Transverse colon (tissue), 4 donors: ENCODE measurements around the gene ITLN2. TPM values are rescaled to one million over a fixed set of nuclear protein-coding genes. Genes with fewer than 3 reads are reported as not detected.

Source experiments
- DNase-seq: peaks from one replicate; pipeline ENCODE4 v3.0.0-alpha.2; 2019
- H3K27ac ChIP-seq, 4 donors: fragments of 200-600 bp; sonication (generic); 2 replicates each; pipeline ENCODE4 v1.5.1; 2016 to 2018; ENCODE audit warnings: inconsistent platforms in 4 of 4
- H3K27me3 ChIP-seq: fragments of 200-600 bp; sonication (generic); 2 replicates; pipeline ENCODE4 v1.5.1; 2017; ENCODE audit warnings: inconsistent platforms
- H3K36me3 ChIP-seq, 4 donors: fragments of 200-600 bp; sonication (generic); 2 replicates each; pipeline ENCODE4 v1.5.1; 2017 to 2019; ENCODE audit warnings: inconsistent platforms in 4 of 4
- H3K4me1 ChIP-seq, 4 donors: fragments of 200-600 bp; sonication (generic); 2 replicates each; pipeline ENCODE4 v1.5.1; 2017 to 2020; ENCODE audit warnings: inconsistent platforms in 4 of 4
- H3K4me3 ChIP-seq, 4 donors: fragments of 200-600 bp; sonication (generic); 1 replicate in 1 of 4; 2 replicates in 3 of 4; pipeline versions ENCODE4 v1.5.1 to v1.6.1; 2017 to 2019; ENCODE audit warnings: inconsistent platforms in 4 of 4
- H3K9me3 ChIP-seq, 2 donors: fragments of 200-600 bp; sonication (generic); 2 replicates each; pipeline ENCODE4 v1.5.1; 2017 to 2019; ENCODE audit warnings: inconsistent platforms in 2 of 2
- EP300 ChIP-seq: sonication (generic); formaldehyde crosslinking; IDR thresholded peaks from one replicate; pipeline ENCODE4 v1.6.1; 2017; ENCODE audit warnings: antibody characterized with exemption, low read depth
- POLR2A ChIP-seq: fragments of 450-650 bp; IDR thresholded peaks from one replicate; pipeline ENCODE4 v1.6.1; 2016; ENCODE audit warnings: antibody characterized with exemption, mild to moderate bottlenecking, moderate library complexity
- POLR2AphosphoS5 ChIP-seq, 3 donors: sonication (generic); formaldehyde crosslinking; IDR thresholded peaks; one replicate each; pipeline ENCODE4 v1.6.1; 2016; ENCODE audit warnings: antibody characterized with exemption in 3 of 3
- WGBS, 2 donors: methylation state at CpG; one replicate each; pipeline ENCODE4 v1.1.5; 2018; ENCODE audit warnings: low coverage in 1 of 2; 5-methylcytosine and 5-hydroxymethylcytosine counted together
- in situ Hi-C, 4 donors: fragments of 200-750 bp; cut with MboI; loops; one replicate each; pipeline versions ENCODE4 v1.15.0 to v1.15.1; 2017; ENCODE audit warnings: low sequenced_read_pairs in 3 of 4, low pct_ligation_motif_present in 1 of 4, low pct_unique_long_range_greater_than_20kb in 1 of 4
- intact Hi-C: fragments of 100-400 bp; cut with DNase I; formaldehyde crosslinking; loops from one replicate; pipeline ENCODE4 v1.15.1; 2023; ENCODE audit warnings: low total_unique reads
- total RNA-seq, 4 donors: library from RNA; depleted of rRNA; stranded (reverse); fragments of >200 nt; gene quantifications; one replicate each; pipeline ENCODE4 v1.1.0, GENCODE V29; 2016
- TF ChIP-seq, protein P1 (sequence below), 5 experiments: fragments of 200-600 bp in 3 of 5; fragments of 450-650 bp in 2 of 5; sonication (generic) in 3 of 5; IDR thresholded peaks; 1 replicate in 2 of 5; 2 replicates in 3 of 5; pipeline ENCODE4 v1.5.1; 2016 to 2017; ENCODE audit warnings: antibody characterized with exemption in 5 of 5, inconsistent platforms in 3 of 5, mild to moderate bottlenecking in 2 of 5, moderate library complexity in 1 of 5

Gene ITLN2
- total RNA-seq, 4 donors from 2014 or later, result not detected

GRCh38 chr1:160963521-160963920 lies 8.9 kb upstream of the ITLN2 start:
- in situ Hi-C loops, result loop anchor here in 2 of 4 donors (25.0 kb wide), 1 partner anchor 226 kb away; the partner anchor contains the start of gene SLAMF7 (in 2 of the 2)
- no peaks in the 10 kb centered on the region for H3K36me3 ChIP-seq
- DNase-seq, result no peak
- H3K4me3 ChIP-seq, result no peak overlapping the region
- no peak overlapping the region for H3K27ac ChIP-seq
- 15 to 28% methylated on average over 4 of the region's 4 CpGs for whole genome bisulfite sequencing, 2 donors
- H3K9me3 ChIP-seq, result no peaks in the 10 kb centered on the region
- no peaks in the 10 kb centered on the region for H3K4me1 ChIP-seq
- TF ChIP-seq EP300 (no peak), POLR2AphosphoS5 (IDR thresholded peaks at IDR 0.05) (no peak), POLR2A (no peak)
- TF ChIP-seq, protein P1, sequence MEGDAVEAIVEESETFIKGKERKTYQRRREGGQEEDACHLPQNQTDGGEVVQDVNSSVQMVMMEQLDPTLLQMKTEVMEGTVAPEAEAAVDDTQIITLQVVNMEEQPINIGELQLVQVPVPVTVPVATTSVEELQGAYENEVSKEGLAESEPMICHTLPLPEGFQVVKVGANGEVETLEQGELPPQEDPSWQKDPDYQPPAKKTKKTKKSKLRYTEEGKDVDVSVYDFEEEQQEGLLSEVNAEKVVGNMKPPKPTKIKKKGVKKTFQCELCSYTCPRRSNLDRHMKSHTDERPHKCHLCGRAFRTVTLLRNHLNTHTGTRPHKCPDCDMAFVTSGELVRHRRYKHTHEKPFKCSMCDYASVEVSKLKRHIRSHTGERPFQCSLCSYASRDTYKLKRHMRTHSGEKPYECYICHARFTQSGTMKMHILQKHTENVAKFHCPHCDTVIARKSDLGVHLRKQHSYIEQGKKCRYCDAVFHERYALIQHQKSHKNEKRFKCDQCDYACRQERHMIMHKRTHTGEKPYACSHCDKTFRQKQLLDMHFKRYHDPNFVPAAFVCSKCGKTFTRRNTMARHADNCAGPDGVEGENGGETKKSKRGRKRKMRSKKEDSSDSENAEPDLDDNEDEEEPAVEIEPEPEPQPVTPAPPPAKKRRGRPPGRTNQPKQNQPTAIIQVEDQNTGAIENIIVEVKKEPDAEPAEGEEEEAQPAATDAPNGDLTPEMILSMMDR (IDR thresholded peaks at IDR 0.05), result no peak
- H3K27me3 ChIP-seq, result no peaks in the 10 kb centered on the region
- intact Hi-C loops, result no loop called here

DNA sequence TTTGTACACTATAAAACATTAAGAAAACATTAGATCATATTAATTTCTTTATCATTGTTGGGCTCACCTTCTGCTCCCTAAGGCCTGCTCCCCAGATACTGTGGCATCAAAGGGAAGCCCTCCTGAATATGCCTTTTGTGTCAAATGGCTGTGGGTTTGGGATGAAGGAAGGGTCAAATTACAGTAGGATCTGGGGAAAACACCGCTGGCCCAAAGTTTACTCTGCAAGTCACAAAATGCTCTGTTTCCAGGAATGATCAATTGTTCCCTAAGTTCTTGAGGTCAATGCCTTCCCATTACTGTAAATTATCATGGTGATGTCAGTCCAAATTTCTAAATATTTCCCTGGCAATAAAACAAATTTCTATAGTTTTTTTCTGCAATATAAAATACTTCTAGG lies 6.8 kb upstream of the ITLN2 start:
- intact Hi-C loops, result no loop called here
- Histone ChIP-seq H3K27me3 (no peaks in the 10 kb centered on the region), H3K36me3 (no peaks in the 10 kb centered on the region), H3K4me1 (no peaks in the 10 kb centered on the region), H3K27ac (no peak overlapping the region), H3K4me3 (no peak overlapping the region), H3K9me3 (no peaks in the 10 kb centered on the region)
- in situ Hi-C loops, result loop anchor here in 2 of 4 donors (25.0 kb wide), 1 partner anchor 224 kb away; the partner anchor contains the start of gene SLAMF7 (in 2 of the 2)
- DNase-seq, result no peak
- TF ChIP-seq EP300 (no peak), POLR2AphosphoS5 (IDR thresholded peaks at IDR 0.05) (no peak), POLR2A (no peak)
- TF ChIP-seq, protein P1 (IDR thresholded peaks at IDR 0.05), result no peak
- 68 to 100% methylated on average over 1 of the region's 1 CpG for WGBS, 2 donors

GRCh38 chr1:160956966-160957365 lies 2.4 kb upstream of the ITLN2 start:
- intact Hi-C loops (loop anchor here (10.0 kb wide), 1 partner anchor 122 kb away; no protein-coding TSS in a partner anchor), in situ Hi-C loops (loop anchor here in 2 of 4 donors (25.0 kb wide), 1 partner anchor 220 kb away; the partner anchor contains the start of gene SLAMF7 (in 2 of the 2))
- no peaks in the 10 kb centered on the region for H3K27me3 ChIP-seq
- TF ChIP-seq, protein P1 (IDR thresholded peaks at IDR 0.05), result no peak
- TF ChIP-seq POLR2A (no peak), EP300 (no peak), POLR2AphosphoS5 (IDR thresholded peaks at IDR 0.05) (no peak)
- no peaks in the 10 kb centered on the region for H3K9me3 ChIP-seq
- H3K27ac ChIP-seq, result no peak overlapping the region
- no peak overlapping the region for H3K4me3 ChIP-seq
- H3K36me3 ChIP-seq, result no peaks in the 10 kb centered on the region
- 76% methylated on average over 4 of the region's 4 CpGs; no CpG with 5 or more reads in 1 of the 2 donors for WGBS, 2 donors
- DNase-seq, result no peak
- no peaks in the 10 kb centered on the region for H3K4me1 ChIP-seq

DNA sequence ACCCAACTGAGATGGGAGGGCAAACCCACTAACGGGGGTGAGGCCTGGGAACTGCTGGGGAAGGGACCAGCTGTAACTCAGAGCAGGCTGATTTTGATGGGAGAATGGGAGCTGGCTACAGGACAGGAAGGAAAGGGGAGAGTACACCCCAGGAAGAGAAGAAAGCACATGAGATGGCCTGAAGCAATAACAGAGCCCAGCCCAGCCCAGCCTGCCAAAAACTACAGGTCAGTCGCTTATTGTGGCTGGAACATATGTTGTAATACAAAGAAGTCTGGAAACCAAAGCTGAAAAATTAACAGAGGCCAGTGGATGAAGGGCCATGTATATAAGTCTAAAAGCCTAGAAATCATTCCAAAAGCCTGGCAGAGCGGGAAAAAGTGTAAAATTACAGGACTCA lies 1.6 kb downstream of the ITLN2 start:
- Histone ChIP-seq H3K4me1 (peaks cover 0 to 2% (median under 1%) of the 10 kb centered on the region in 4 donors), H3K36me3 (no peaks in the 10 kb centered on the region), H3K27me3 (no peaks in the 10 kb centered on the region), H3K4me3 (no peak overlapping the region), H3K27ac (no peak overlapping the region), H3K9me3 (no peaks in the 10 kb centered on the region)
- DNase-seq, result no peak
- in situ Hi-C loops (loop anchor here in 3 of 4 donors (5.0 to 25.0 kb wide), 3 partner anchors 116 to 216 kb away; partner anchors contain the start of gene SLAMF7 (in 2 of the 3)), intact Hi-C loops (loop anchor here (10.0 kb wide), 1 partner anchor 118 kb away; no protein-coding TSS in a partner anchor)
- no peak for TF ChIP-seq POLR2AphosphoS5 (IDR thresholded peaks at IDR 0.05)
- TF ChIP-seq, protein P1 (IDR thresholded peaks at IDR 0.05), result no peak
- 79 to 84% methylated on average over 3 of the region's 3 CpGs for WGBS, 2 donors
